ENCODE results near the gene RGS7.
"Not testable (repeated sequence)": the region's sequence is repeated elsewhere in the genome, so short reads cannot be mapped to it uniquely, and the experiment has no call there.

Gene RGS7

DNA sequence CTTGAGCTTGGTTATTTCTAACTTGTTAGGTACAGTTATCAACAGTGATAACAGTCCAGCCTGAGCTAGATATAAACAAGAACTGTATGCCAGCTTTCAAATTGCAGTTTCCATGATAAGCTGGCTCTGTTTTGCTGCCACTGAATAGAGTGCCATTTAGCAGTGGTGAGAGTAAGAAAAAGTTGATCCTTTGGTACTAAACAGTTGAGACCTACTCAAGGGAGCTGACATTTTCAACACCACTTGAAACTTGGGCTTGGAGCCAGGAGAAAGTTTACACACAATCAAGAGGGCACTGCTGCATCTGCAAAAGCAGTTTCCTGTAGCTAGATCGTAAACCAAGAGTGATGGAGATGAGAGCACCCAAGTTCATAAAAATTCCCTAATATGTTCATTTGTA, 131.3 kb downstream of the RGS7 start:
- TF ChIP-seq, protein P1, sequence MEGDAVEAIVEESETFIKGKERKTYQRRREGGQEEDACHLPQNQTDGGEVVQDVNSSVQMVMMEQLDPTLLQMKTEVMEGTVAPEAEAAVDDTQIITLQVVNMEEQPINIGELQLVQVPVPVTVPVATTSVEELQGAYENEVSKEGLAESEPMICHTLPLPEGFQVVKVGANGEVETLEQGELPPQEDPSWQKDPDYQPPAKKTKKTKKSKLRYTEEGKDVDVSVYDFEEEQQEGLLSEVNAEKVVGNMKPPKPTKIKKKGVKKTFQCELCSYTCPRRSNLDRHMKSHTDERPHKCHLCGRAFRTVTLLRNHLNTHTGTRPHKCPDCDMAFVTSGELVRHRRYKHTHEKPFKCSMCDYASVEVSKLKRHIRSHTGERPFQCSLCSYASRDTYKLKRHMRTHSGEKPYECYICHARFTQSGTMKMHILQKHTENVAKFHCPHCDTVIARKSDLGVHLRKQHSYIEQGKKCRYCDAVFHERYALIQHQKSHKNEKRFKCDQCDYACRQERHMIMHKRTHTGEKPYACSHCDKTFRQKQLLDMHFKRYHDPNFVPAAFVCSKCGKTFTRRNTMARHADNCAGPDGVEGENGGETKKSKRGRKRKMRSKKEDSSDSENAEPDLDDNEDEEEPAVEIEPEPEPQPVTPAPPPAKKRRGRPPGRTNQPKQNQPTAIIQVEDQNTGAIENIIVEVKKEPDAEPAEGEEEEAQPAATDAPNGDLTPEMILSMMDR (IDR thresholded peaks at IDR 0.05; ENCODE audit: low read depth, low read length) = no peak
- no peak for DNase-seq (ENCODE audit: extremely low read depth, low read depth)

DNA sequence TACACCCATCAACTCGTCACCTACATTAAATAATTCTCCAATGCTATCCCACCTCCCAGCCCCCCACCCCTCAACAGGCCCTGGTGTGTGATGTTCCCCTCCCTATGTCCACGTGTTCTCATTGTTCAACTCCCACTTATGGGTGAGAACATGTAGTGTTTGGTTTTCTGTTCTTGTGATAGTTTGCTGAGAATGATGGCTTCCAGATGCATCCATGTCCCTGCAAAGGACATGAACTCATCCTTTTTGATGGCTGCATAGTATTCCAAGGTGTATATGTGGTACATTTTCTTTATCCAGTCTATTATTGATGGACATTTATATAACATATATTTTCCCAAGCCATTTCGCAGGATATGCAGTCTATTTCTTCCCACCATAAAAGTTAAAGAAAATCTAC, 132.8 kb downstream of the RGS7 start:
- DNase-seq (ENCODE audit: extremely low read depth, low read depth) = not testable (repeated sequence)

DNA sequence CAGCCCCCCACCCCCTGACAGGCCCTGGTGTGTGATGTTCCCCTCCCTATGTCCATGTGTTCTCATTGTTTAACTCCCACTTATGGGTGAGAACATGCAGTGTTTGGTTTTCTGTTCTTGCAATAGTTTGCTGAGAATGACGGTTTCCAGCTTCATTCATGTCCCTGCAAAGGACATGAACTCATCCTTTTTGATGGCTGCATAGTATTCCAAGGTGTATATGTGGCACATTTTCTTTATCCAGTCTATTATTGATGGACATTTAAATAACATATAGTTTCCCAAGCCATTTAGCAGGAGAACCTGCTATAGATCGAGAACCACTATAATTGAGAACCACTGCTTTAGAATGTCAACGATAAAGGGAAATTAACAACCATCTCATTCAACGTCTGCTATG, 134.2 kb downstream of the RGS7 start:
- not testable (repeated sequence) for DNase-seq (ENCODE audit: extremely low read depth, low read depth)

DNA sequence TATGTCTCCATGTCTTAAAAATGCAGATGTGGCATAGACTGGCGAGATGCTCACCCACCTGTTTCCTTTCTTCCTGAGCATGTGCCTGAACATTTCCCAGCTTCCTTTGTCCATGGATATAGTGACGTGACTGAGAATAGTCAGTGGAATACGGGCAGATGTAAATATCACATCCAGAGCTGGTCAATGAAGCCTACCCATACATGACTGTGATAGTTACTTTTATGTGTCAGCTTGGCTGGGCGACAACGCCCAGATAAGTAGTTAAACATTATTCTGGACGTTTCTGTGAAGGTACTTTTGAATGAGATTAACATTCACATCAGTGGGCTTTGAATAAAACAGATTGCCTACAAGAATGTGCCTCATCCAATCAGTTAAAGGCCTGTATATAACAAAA, 135.7 kb downstream of the RGS7 start:
- TF ChIP-seq, protein P1 (IDR thresholded peaks at IDR 0.05; ENCODE audit: low read depth, low read length) = no peak
- no peak for DNase-seq (ENCODE audit: extremely low read depth, low read depth)

DNA sequence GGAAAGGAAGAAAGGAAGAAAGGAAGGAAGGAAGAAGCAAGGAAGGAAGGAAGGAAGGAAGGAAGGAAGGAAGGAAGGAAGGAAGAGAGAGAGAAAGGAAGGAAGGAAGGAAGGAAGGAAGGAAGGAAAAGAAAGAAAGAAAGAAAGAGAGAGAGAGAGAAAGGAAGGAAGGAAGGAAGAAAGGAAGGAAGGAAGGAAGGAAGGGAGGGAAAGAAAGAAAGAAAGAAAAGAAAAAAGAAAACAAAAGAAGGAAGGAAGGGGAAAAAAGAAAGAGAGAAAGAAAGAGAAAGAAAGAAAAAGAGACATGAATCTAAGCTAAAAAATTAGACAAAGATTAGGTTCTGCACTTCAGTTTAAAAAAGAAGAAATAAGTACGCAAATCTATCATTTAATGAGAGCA, 136.1 kb downstream of the RGS7 start:
- DNase-seq (ENCODE audit: extremely low read depth, low read depth) = not testable (repeated sequence)

DNA sequence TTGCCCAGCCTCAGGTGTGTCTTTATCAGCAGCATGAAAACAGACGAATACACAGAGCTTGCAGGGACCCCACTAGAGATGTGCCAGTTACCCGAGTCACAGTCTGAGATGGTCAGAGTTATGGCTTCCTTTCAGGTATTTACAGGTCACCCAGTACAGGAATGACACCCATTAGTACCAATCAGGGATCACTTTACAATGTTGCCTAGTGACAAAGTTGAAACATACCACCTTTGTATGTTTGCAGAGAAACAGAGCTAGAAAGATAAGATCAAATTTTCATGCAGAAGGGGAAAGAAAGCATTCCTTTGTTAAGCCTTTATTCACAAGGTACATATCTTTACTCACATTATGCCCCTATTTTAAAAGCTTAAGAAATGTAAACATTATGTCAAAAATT, 137.6 kb downstream of the RGS7 start:
- no peak for DNase-seq (ENCODE audit: extremely low read depth, low read depth)

DNA sequence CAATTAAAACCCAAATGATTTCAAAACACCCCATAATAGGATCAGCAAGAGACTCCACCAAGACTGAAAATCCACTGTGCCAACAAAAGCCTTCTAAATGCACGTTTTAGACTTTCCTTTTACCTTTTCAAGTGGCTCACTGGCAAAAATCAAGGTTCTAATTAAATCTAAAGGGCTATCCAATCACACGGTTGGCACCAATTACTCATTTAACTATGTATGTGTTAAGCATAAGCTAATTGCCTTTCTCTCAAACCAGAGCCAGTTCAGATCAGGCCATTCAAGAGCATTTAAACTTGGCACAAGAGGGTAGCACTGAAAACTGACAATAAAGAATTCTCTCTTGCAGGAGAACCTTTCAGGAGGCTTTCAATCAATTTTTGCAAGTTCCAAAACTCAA, 139.5 kb downstream of the RGS7 start:
- TF ChIP-seq, protein P1 (IDR thresholded peaks at IDR 0.05; ENCODE audit: low read depth, low read length) = no peak
- DNase-seq (ENCODE audit: extremely low read depth, low read depth) = no peak

More for the DNA sequence above, 137.6 kb downstream of the RGS7 start:
- TF ChIP-seq, protein P1 (IDR thresholded peaks at IDR 0.05; ENCODE audit: low read depth, low read length) = no peak

DNA sequence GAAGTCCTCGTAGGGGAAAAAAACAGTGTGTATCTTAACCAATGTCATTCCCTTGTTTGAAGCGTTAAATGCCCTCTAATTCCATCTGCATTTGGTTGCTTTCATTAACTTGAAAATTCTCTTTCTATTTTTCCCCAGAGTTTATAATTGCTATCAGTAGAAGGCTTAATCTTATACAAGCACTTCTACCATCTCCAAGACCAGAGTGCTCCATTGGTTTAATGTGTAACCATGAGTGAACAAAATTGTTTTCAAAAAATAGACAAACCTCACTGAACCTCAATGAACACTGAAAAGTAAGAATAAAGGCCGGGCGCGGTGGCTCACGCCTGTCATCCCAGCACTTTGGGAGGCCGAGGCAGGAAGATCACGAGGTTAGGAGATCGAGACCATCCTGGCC, 141.3 kb downstream of the RGS7 start:
- no peak for DNase-seq (ENCODE audit: extremely low read depth, low read depth)
- TF ChIP-seq, protein P1 (IDR thresholded peaks at IDR 0.05; ENCODE audit: low read depth, low read length) = no peak

DNA sequence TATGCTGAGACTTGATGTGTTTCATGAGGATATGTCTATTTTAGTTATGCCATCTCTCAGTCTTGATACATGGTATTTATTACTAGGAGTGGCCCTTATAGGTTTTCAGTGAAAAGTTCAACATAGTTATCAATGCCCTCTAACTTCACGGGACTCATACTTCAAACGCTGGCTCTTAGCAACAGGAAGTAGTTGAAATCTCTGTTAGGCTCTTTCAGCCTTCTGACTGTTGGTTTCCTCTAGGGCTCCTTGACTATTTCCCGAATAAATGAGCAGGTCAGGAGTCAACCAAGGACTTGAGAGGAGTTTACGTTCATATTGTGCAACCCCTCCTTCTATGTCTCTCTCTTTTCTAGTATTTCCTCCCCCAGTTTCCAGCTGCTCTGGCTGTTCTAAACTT, 141.8 kb downstream of the RGS7 start:
- no peak for DNase-seq (ENCODE audit: extremely low read depth, low read depth)
- TF ChIP-seq, protein P1 (IDR thresholded peaks at IDR 0.05; ENCODE audit: low read depth, low read length) = no peak
